ENCODE data around the gene ATG9B.

The ATG9B gene

GRCh38 chr7:151024435-151025056 is at the start of gene ATG9B:
ATG9B (minus strand) TSS chr7:151024494; CDS start chr7:151024423, 71 bp downstream.
- DNase-seq, result no peak

GRCh38 chr7:151073990-151074389 is 49.7 kb upstream of the ATG9B start:
- DNase-seq, result no peak

GRCh38 chr7:151071032-151071866 is 47.0 kb upstream of the ATG9B start:
- DNase-seq, result no peak

GRCh38 chr7:151070574-151070960 is 46.3 kb upstream of the ATG9B start:
- DNase-seq, result no peak

DNA sequence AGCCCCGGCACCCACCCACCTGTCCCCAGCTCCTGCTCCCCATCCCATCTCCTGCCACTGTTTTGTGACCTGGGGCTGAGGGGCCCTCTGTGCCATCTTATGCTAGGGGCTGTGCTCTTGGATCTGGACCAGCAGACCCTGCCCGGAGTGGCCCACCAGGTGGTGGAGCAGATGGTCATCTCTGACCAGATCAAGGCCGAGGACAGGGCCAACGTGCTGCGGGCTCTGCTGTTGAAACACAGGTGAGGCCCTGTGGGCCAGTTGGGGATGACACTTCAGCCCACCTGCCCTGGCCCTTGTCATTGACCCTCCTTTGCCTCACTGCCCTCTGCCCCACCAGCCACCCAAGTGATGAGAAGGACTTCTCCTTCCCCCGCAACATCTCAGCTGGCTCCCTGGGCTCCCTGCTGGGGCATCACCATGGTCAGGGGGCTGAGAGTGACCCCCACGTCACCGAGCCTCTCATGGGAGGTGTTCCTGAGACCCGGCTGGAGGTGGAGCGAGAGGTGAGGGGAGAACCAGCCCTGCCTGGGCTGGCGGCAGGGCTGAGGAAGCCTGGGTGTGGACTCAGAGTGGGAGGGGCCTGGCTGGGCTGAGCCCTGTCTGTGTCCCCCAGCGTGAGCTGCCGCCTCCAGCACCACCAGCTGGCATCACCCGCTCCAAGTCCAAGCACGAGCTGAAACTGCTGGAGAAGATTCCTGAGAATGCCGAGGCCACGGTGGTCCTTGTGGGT is 45.7 kb upstream of the ATG9B start:
- no peak for DNase-seq

- no peak for DNase-seq
Measured at GRCh38 chr7:151068069-151068773, 43.9 kb upstream of the ATG9B start.

GRCh38 chr7:151066273-151066974 is 42.1 kb upstream of the ATG9B start:
- DNase-seq, result no peak

DNA sequence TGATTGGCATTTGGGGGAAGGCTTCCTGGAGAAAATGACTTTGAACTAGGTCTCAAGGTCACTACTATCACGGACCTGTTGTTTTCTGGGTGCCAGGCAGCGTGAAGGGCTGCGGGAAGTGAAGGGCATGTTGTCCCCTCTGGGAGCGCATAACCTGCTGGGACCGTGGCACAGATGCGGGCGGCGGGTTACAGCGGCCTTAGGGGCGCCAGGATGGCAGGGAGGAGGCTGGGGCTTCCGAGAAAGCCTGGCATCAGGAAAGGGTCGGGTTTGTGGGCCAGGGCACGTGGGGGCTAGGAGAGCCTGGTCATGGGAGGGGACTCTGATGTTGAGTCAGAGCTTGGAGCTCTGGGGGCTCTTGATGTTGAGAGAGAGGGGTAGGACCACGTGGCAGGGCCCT is 41.2 kb upstream of the ATG9B start:
- DNase-seq, result no peak

DNA sequence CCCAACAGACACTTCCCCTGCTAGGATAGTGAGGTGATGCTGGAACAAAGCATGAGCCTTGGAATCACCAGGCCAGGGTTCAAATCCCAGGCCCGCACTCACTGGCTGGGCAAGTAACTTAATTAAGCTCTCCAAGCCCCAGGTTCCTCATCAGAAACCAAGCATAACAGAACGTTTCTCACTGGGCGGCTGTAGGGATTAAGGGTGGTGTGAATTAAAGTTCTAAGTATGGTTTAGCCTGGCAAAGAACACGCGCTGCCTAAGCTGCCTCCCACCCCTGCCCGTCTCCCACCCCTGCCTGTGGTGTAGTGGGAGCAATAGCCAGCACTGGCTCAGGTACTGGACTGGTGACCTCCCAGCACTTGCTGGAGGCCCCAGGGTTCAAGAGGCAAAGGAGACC is 40.7 kb upstream of the ATG9B start:
- no peak for DNase-seq

DNA sequence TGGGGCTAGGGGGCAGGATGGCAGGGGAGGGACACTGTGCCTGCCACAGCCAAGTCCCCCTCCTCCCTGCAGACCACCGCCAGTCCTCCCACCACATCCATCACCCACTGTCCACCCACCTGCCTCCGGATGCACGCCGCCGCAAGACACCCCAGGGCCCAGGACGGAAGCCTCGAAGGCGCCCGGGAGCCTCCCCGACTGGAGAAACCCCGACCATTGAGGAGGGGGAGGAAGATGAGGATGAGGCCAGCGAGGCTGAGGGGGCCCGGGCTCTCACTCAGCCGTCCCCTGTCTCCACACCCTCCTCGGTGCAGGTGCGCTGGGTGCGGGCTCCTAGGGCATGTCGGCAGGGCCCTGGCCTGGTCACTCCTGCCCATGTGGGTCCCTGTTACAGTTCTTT is 40.2 kb upstream of the ATG9B start:
- DNase-seq, result no peak

DNA sequence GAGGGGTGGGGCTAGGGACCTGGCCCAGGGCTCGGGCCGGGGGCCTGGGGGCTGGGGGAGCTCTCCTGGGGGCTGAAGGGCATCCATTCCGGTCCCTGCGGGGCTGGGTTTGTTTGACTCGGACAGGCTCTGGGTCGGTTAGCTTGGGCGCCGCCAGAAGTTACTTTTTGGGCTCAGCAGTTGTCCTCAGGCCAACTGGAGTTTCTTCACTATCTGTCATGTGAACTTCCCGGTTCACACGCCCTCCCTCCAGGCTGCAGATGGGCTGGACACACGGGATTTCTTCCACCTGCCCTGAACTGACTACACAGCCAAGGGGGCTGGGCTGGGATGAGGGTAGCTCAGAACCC is 38.9 kb upstream of the ATG9B start:
- DNase-seq, result no peak

GRCh38 chr7:151062399-151063211 is 38.3 kb upstream of the ATG9B start:
- DNase-seq, result peak; percentile 72

DNA sequence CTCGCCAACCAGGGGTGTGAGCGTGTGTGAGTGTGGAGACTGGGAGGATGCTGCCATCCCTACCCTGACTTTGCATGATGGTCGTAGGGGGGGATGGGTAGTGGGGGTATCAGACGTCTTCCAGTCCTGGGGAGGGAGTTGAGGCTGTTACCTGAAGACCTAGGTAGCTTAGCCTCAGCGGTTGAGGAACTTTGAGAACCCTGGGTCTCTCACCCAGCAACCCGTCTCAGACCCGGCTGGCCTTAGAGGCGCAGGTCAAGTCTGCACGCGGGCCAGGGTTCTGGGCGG is 37.8 kb upstream of the ATG9B start:
- DNase-seq, result peak; percentile 47

DNA sequence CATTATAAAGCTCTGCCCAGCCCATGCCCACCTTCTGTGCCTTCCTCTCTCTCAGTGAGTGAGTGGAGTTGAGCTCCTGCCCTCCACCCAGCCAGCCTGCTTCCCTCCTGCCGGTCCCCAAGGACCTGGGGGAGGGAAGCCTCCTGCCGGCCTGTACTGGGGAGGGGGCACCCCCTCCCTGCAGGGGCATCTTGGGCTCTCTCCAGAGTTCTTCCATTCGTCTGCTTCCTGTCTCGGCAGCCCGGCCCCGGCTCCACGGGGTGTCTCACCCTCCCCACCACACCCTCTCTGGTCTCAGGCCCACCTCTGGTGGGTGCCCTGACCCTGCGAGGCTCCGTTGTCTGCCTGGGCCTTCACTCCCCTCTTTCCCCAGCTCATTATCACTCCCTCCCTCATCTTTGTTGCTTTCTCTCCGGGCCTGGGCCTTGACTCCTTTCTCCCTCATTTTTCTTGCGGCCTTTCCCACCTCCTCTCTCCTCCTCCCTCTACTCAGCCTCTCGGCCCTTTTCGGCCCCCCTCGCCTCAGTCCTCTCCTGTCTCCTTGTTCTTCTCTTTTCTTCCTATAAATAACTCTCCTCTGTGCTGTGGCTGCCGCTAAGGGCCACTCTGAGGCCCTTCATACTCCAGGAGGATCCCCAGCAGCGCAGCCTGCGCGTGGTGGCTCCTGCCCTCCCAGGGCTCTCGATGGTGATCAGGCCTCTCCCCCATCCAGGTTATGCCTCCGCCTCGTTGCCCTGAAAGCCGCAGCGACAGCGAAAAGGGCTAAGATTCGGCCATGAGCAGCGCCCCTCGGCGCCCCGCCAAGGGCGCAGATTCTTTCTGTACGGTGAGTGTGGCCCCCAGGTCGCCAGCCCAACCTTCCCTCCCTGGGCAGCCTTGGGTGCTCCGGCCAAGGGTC is 37.2 kb upstream of the ATG9B start:
- no peak for DNase-seq

GRCh38 chr7:151060416-151061212 is 36.3 kb upstream of the ATG9B start:
- no peak for DNase-seq

- DNase-seq, result no peak
Measured at GRCh38 chr7:151060113-151060415, 35.8 kb upstream of the ATG9B start.

GRCh38 chr7:151059367-151060112 is 35.2 kb upstream of the ATG9B start, which contains the start of gene SLC4A2:
SLC4A2 (plus strand) TSS chr7:151059589; CDS start chr7:151061988, 2,399 bp downstream.
- peak; percentile 67 for DNase-seq

DNA sequence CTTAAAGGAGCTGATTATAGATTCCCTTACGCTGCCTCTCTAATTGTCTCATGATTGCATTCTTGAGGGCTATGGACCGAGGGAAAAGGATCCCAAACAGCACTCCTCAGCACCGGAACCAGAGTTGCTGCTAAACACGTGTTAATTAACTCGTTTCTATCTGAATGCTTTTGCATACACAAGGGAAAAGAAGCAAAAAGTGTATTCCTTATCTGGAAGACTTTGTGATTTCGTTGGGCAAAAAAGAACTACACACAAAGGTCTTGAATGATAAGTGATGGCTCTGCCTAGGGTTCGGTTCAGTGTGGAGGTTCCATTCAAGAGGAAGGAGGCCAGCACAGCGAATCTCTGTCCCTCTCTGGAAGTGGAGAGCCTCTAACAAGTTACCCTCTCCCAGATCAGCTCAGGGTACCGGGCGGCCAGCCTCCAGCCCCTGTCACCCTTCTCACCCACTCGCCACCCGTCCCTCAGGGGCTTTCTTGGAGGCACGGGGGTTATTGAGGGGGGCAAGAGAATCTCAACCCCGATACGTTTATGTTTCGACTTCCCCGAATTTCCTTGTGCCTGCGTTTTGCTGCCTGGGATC is 34.6 kb upstream of the ATG9B start:
- DNase-seq, result peak; percentile 65
